HG03521 (cell line): ENCODE results near the gene MARVELD1.

Experiments used
- ATAC-seq: cut with Tn5 transposase; IDR thresholded peaks from one replicate; pipeline ENCODE4 v1.9.1; 2021; ENCODE audit warnings: mild to moderate bottlenecking, moderate library complexity; ENCODE audit not compliant: unreplicated experiment

Gene MARVELD1

DNA sequence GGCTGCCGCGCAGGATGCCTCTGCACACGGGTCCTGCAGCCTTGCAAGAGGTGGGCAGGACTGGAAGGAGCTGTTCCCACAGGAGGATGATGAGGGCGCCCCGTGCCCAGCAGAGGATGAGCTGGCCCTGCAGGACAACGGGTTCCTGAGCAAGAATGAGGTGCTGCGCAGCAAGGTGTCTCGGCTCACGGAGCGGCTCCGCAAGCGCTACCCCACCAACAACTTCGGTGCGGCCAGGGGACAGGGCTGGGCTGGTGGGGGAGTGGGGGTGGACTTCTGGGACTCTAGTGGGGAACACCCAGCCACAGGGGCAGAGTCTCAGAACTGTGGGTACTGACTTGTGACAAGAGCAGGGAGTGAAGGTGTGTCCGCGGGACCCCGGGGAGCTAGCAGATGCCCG, 39.4 kb downstream of the MARVELD1 start:
- ATAC-seq, result no peak

DNA sequence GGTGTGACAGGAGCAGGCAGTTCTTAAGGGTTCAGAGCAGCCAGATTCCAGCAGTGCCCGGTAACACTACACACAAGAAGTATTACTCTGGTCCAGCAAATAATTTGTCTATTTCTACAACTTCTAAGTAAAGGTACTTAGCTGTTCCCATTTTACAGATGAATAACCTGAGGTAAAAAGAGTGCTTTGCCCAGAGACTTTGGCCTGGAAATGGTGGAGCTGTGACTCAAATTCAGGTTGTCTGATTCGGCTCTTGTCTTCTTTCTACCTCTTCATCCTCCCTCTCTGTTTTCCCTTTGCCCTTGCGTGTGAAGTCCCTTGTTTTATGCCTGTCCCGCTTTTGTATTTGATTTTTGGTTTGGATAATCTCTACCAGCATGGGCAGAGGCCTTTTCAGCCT, 41.2 kb downstream of the MARVELD1 start:
- no peak for ATAC-seq

DNA sequence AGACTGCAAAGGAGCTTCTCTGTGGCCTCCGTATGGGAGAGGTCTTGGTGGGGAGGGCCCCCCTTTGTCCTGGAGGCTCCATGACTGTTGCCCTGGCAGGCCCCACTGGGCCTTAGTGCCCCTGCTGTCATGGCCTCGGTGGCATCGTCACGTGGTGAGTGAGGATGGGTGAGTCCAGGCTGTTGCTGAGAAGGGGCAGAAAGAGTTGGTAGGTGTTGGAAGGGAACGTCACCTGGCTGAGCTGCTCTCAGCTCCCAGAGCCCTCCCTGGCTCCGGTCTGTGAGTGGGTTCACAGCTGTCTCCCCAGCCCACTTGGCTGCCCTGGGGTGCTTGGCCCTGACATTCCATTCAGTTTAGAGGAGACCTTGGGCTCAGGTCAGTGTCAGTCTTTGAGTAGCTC, 42.2 kb downstream of the MARVELD1 start:
- ATAC-seq, result no peak

DNA sequence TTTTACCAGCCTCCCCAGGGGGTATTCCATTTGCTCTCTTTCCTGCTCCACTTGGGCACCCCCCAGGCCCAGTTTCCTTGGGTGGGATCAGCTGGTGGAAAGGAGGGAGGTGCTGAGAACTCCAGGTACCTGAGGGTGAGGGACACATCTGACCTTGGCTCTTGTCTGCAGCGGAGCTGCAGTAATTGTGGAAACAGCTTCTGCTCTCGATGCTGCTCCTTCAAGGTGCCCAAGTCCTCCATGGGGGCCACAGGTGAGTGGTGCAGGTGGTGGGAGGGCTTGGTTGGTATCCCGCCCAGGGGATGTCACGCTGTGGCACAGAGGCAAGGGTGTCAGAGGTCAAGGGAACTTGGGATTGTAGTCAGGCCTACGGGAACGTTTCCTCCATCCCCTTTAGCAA, 43.9 kb downstream of the MARVELD1 start:
- no peak for ATAC-seq

DNA sequence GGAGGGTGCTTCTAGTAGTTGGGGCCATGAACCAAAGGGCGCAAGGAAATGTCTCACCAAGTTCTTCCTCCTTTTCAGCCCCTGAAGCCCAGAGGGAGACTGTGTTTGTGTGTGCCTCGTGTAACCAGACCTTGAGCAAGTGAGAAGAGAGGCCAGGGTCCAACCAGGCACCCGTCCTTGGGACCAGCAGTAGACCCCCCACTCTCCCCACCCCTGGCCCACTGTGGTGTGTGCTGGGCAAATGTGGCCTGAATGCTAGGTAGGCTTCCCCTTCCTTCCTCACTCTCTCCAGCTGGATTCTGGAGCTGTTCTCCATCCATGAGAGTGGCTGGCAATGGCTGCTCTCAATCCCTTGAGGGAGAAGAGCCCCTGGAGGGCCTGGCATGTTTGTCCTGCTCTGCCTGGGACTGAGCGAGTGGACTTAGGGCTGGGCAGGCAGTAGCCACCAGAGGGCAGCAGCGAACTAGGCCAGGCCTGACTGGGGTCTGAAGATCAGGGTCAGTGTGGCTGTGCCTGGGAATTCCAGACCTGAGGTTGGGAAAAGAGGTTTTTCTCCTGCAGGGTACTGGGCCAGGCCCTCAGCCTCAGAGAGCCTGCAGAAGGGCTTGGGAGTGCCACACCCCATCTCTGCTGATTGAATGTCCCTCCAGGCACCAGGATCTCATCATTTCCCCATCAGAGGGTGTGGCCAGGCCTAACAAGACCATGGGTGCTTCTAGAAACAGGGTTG, 45.8 kb downstream of the MARVELD1 start:
- ATAC-seq, result no peak

DNA sequence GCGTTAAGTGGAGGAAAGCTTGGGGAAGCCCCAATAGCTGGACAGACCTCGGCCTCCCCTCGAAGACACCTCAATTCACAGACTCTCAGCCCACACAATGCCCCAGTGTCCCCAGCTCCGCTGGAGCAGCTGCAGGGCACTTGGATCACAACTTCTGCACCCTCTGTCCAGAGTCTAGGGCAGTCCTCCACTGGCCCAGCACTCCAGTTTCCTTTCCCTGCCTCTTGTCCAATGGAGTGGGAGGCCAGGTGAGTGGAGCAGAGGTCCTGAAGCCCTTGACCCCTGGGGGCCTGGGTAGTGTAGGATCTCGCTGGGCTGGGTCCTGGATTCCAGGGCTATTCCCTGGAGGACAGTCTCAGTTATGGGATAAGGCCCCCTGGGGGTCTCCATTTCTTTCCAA, 46.4 kb downstream of the MARVELD1 start:
- no peak for ATAC-seq

DNA sequence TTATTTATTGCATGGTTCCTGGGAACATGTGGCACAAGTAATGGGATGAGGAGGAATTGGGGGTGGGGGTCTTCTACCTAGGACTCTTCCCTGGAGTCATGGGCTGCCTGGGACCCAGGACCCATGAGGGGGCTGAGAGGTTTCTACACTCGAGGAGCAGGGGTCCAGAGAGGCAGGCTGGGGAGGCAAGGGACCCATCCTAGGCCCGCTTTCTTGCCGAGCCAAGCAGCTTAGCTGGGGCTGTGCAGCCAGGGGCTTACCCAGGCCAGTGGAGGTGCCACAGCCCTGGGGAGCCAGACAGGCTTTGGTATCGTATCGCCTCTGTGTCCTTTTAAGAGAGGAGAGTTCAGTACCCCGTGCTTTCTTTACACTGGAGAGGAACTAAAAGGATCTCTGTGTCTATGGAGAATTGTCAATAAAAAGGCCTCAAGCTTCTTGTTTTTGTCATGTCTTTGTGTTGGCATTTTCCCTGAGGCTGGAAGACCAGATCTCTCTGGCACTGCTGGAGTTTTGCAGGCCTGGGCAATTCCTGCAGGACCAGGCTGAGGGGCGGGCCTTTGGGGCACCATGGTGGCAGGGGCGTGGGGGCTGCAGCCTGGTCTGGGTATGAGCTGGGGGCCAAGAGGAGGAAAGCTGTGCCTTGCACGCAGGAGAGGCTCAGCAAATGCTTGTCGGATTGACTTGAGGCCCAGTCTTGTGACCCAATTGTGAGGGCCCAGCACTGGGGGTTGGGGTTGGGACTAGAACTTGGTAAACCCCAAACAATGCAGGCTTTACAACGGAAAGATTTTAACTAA, 47.1 kb downstream of the MARVELD1 start:
- ATAC-seq, result no peak

DNA sequence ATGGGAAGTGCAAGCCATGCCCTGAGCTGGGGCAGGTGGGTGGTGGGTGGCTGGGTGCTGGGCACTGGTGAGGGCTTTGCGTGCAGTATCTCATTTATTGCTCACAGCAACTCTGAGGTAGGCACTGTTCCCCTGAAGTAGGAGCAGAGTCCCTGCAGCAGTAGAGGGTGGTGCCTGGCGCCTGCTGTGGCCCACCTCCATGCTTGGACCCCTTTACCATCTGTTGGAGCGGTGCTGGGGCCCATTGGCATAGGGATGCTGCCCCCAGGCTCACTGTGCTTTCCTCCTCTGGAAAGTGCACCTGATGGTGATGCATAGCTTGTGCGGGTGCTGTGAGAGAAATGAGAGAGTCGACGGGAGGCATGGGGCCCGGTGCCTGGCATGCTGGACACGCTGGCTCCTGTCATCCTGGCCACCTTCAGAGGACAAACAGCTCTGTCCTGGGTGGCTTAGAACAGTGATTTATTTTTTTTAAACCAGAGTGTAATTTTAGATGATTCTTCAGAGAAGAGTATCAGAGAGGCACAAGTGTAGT, 47.9 kb downstream of the MARVELD1 start:
- ATAC-seq, result no peak

DNA sequence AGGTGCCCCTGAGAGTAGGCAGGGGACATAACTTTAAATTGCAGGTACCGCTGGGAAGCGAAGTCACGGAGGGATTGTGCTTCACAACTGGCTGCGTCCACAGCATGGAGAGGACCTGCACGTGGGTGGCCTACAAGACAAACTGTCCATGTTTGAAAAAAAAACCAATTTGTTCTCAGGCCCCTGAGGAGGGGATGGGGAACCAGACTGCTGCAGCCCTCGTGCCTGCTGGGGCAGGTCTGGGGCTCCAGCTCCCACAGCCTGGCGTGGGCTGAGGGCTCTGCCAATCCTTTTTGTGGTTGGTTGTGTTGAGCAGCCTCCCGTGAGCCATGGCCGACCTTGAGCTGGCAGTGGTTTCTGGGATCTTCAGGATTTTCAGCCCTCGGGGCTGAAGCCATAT, 48.5 kb downstream of the MARVELD1 start:
- ATAC-seq, result no peak

DNA sequence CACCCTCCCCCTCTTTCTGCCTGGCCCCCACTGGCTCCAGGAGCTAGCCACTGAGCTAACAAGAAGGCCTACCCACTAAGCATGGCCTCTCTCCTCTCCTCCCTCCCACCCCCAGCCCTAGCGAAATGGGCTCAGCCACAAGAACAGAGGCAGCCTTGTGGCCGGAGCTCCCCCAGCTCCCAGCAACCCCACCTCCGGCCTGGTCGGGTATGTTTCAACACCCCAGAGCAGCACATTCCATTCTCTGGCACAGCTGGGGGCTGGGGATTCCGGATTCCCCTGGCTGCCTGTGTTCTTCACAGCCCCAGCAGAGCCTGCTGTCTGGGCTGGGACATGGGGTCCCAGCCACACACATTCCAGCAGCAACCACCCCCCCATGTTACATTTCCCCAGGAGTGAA, 49.3 kb downstream of the MARVELD1 start:
- no peak for ATAC-seq

DNA sequence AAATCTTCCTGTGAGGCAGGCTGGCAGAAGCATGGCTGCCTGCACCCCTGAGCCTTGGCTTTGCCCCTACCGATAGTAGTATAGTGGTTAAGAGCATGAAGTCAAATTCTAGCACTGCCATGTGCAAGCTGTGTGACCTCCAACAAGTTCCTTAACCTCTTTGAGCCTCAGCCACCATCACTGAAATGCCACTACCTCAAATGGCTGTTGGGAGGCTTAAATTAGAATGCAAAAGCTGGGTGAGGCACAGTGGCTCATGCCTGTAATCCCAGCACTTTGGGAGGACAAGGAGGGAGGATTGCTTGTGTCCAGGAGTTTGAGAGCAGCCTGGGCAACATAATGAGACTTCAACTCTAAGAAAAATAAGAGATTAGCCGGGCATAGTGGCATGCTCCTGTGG, 49.9 kb downstream of the MARVELD1 start:
- no peak for ATAC-seq

DNA sequence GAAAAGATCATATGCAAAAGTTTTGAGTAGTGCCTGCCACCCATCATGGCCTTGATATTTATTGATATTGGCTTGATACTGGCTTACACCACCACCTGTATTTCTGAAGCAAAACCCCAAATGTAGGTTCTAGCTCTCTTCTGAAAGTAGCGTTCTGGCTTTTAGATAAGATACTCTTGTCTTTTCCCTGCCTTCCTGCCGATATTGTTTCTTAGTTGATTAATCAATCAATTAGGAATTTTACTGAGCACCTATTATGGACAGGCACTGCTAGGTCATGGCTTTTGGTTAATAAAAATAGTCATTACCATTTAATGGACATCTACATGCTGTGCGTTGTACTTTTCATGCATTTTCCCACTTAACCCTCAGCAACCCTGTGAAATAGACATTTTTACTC, 50.4 kb downstream of the MARVELD1 start:
- no peak for ATAC-seq

DNA sequence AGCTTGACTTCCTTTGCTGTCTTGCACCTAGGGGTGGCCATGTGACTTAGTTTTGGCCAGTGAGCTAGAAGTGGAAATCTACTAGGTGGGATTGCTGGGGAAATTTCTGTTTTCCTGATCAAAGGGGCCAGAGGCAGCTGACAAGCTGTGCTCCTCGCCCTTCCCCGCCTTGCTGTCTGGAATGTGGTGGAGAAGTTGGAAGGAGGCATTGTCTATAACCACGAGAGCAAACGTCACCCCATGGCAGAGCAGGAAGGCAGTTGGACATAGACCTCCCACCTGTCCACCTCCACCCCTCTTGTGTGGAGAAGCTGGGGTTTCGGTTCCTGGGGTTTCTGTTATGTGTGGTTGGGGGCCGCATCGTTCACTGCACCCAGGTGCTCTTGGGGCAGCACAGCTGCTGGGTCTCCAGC, 51.0 kb downstream of the MARVELD1 start:
- no peak for ATAC-seq

DNA sequence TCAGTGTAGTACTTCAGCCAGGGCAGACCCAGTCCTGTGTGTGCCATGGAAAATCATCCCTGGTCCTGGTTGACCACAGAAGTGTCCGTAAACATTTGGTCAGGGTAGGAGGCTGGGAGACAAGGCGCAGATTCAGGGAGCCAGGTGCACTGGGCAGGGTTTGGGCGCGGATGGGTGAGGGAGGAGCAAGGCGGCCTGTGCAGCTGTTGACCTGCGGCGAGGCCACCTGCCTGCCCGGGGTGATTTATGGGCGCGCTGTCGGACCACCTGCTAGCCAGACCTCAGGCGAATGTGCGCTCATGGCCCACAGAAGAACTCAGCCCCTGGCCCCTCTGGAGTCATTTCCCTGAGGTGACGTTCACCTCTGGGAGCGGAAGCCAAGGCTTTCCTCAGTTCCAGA, 51.7 kb downstream of the MARVELD1 start:
- no peak for ATAC-seq

DNA sequence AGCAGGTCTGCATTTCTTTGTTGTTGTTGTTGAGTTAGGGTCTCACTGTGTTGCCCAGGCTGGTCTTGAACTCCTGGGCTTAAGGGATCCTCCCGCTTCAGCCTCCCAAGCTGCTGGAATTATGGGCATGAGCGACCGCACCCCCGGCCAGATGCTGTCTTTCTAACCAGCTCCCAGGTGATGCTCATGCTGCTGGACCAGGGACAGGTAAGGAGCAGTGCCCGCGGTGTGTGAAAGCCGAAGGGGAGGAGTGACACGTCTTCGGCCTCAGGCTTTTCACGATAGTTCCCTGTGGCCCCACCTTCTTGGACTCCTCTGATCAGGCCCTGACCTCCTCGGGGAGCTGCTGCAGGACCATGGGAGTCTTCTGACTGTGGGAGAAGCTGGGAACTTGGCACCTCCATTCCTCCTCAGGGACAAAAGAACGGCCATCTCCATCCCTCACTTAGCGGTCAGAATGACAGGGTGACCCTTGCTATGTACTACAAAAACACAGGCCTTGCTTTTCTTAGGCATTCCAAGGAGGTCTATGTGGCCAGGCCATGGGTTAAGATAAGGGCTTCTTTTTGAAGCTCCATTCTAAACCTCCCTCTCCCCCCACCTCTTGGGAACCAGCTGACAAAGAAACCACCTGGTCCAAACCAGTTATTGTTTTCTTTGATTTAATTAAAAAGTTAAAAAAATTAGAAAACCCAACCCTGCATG, 52.7 kb downstream of the MARVELD1 start:
- ATAC-seq, result no peak

DNA sequence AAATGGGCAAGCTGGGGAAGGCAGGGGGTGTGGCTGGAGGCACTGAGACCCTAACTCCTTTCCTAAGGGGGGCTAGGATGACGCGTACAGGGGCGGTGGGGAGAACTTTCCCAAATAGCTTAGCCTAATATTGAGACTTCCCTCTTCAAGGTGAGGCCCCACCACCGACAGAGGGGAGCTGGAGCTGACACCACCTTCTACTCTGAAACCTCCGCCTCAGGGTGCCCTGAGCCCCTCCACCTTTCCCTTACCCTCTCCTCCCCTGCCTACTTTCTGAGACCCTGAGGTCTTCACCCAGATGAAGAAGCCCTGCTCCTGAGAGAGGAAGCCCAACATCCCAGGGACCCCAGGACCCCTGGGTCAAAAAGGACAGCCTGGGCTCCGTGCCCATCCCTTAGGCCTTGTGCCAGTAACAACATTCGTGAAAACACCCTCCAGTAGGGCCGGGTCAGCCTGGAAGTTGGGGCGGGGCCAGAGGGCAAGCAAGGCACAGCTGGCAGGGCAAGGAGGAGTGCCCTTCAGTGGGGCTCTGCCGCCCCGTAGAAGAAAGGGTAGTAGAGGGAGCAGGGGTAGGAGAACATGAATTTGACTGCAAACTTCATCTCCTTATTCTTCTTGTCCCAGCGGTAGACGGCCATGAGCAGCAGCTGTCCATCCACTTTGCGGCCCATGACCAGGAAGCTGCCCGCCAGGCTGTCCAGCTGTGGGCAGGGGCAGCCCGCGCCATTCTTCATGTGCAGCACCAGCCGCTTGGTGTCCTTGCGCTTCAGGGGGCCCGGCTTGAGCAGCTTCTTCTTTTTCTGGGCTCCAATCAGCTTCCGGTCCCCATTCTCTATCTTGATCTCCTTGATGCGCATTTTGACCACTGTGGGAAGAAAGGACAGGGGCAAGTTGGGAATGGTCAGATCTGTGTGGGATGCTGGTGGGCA, 53.7 kb downstream of the MARVELD1 start:
- no peak for ATAC-seq
